Hair follicular keratinocyte (primary cell): ENCODE data around the gene ZFP64. TPM values are rescaled to one million over a fixed set of nuclear protein-coding genes. Genes with fewer than 3 reads are reported as not detected.

Experiments
- total RNA-seq: library from RNA; depleted of rRNA; stranded (reverse); fragments of >200 nt; gene quantifications from 2 replicates; pipeline ENCODE4 v1.2.3, GENCODE V29; 2015

Gene ZFP64
- 42.1 and 46.6 TPM in 2 replicates for total RNA-seq

DNA sequence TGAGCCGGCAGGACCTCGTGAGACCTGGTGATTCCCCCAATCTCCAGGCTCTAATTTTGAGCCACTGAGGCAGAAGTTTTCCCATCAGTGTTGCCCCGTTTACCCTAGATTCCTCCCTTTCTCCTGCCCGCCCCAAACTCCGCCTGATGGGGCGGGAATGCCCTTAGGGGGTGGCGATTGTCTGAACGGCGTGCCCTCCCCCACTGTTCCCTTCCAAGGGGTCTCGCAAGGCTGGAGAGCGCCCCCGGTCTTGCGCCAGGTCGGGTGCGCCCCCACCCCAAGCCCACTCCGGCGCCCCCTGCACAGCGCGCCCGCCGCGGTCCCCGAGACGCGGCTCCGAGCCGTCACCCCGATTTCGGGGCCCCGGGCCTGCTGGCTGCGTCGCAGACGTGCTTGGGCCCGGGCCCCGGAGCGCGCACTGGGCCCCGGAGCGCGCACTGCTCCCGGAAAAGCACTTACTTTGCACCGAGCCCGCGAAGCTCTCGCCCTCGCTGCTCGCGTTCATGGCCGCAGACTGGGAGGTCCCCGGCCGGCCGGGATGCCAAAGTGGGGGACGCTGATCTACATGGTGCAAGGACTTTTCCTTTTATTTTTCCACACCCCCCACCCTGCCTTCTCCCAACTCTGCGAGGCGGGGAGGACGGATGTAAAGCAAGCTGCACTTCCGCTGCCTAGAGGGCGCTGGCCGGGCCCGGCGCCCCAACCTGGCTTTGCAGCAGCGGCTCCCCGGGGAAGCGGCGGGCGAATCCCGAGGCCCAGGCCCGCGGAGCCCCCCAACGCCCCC is at the start of gene ZFP64:
Gene ZFP64, minus strand, starts transcription at position 648 of the 784 bp plus-strand sequence. Its CDS starts 143 bp downstream, at position 505.

